SIG-M5 (cell line): ENCODE results near the gene MDC1.

Source experiments
- DNase-seq: peaks from one replicate; lab custom pipeline; 2025; lab: John Stamatoyannopoulos, UW

The MDC1 gene

GRCh38 chr6:30700340-30700739, 16.7 kb downstream of the MDC1 start:
- DNase-seq = no peak

DNA sequence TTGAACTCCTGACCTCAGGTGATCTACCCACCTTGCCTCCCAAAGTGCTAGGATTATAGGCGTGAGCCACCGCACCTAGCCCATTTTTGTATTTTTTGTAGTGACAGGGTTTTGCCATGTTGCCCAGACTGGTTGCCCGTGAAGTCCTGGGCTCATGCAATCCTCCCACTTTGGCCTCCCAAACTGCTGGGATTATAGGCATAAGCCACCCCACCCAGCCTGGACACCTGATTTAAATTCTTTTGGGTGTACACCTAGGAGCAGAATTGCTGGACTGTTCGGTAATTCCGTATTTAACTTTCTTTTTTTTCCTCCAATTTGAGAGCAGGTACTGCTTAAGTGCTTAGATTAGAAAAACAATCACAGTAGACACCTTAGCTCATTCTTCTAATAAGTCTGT, 20.6 kb downstream of the MDC1 start:
- no peak for DNase-seq

GRCh38 chr6:30691208-30691847, 25.8 kb downstream of the MDC1 start:
- DNase-seq = no peak

GRCh38 chr6:30690403-30691207, 26.5 kb downstream of the MDC1 start, which contains the start of gene NRM:
Gene NRM (minus strand): TSS chr6:30690984. CDS start chr6:30690974, 10 bp downstream.
- DNase-seq = no peak

GRCh38 chr6:30689985-30690384, 27.1 kb downstream of the MDC1 start:
- DNase-seq = no peak

DNA sequence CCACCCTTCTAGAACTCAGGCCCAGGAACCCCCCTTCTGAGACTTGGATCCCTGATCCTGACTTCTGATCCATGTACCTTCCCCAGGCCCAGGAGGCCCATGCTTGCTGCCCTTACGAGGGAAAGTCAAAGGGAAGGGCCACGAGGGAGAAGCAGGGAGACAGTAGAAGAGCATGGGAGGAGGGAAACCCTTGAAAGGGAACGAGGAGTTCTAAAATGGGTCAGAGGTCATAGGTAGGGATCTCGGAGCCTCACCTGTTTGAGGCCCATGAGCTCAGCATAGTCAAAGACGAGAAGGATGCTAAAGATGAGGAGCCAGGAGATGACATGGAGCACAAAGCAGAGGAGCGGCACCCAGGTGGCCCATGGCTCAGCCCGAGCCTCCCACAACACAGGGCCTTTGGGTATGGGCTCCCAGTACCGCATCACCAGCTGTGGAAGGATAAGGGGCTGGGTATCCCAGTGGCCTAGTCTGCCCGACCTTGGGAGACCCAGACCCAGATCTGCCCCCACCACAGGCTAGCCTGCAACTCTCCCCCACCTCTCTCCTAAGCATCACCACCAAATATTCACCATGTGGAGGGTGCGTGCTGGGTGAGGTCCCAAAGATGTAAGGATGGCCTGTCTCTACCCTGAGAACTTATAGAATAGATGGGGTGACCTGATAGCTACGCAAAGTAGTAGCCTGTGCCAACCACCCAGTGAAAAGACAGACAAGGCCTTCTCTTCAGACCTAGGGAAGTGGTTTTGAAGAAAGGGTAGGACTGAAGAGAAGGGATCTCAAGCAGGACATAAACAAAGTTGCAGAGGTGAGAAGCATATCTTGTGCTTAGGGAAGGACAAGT, 27.8 kb downstream of the MDC1 start:
- no peak for DNase-seq

DNA sequence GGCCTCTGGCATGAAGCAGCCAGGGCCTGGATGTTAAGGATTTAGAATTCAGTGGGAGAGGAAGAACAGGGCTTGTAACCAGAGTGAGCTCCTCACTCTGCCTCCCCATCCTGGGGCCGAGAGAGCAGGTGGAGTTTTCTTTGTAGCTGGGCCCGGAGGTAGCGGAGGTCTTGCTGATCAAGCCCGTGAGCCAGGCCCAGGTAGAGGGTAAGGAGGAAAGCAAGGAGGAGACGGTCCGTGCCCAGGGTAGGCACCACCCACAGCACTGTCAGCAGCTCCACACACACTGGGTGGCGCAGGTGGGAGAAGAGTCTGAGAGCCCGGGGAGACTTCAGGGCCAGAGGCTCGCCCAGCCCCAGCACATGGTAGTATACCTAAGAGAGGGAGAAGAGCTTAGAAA, 28.5 kb downstream of the MDC1 start:
- no peak for DNase-seq

DNA sequence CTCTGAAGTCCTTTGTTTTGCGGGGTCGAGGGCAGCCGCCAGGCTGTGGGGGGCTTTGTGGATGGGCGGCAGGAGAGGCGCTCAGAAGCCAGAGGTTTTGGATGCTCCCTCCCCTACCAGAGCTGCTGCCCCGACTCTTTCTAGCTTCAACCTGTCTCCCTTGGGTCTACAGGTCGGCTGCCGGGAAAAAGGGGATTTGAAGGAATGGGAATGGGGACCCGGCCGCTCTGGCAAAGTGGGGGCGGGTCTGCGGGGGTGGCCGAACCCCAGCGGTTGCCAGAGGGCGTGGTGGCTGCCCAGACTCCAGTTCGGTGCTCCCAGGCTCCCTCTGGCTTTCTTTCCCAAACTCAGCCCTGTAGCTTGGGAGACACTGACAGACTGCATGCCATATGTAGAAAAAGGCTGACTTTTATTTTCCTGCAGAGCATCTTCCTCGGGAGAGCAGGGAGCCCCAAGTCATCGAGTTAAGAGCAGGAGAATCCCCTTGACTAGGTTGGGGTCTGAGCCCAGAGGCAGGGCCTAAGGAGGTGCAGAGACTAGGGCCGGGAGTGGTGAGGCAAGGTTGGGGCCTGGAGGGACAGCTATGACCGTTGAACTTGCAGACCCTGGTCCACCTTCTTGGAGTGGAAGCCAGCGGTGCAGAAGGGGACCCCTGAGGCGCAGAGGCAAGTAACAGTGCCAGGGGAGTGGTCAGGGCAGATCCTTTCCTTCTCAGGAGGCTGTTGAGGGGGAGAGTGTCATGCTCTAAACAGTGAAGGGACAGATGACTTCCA, 29.2 kb downstream of the MDC1 start:
- no peak for DNase-seq

GRCh38 chr6:30686908-30687658, 30.0 kb downstream of the MDC1 start:
- DNase-seq = no peak

- DNase-seq = no peak
These were observed 30.8 kb downstream of the MDC1 start, which contains the start of gene PPP1R18 for GRCh38 chr6:30686009-30686907. Gene PPP1R18 (minus strand): TSS chr6:30686645. CDS start chr6:30686018, 627 bp downstream.

GRCh38 chr6:30685157-30686008, 31.7 kb downstream of the MDC1 start:
- DNase-seq = no peak

DNA sequence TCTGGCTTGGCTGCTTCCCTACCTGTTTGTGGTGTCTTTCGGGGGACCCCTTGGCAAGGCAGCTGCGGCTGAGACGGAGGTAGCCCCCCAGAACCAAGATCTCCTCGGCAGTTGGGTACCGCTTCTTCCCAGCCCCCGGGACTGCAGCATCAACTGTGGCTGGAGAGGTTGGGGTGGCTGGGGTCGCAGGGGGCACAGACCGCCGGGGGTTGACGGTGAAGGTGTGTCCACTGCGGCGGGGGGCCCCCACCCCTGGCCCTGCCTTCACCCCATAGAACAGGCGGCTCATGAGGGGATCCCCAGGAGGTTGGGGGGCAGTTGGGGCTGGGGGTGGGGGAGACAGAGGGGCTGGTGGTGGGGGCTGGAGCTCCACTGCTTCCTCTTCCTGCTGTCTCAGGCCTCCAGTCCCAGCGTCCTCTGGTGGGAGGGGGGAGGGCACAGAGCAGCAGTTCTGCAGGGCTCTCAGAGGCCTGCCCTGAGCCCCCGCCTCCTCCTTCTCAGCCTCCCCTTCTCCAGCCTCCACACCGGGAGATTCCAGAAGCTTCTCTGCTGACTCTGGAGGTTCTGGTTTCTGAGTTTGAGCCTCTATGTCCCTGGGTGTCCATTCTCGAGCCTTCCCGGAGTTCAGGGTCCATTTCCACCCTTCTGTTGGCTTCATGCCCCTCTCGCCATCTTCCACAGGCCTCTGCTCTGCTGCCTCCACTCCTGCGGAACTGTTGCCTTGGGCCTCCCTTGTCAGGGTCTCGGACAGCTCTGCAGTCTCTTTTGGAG, 32.5 kb downstream of the MDC1 start:
- no peak for DNase-seq

DNA sequence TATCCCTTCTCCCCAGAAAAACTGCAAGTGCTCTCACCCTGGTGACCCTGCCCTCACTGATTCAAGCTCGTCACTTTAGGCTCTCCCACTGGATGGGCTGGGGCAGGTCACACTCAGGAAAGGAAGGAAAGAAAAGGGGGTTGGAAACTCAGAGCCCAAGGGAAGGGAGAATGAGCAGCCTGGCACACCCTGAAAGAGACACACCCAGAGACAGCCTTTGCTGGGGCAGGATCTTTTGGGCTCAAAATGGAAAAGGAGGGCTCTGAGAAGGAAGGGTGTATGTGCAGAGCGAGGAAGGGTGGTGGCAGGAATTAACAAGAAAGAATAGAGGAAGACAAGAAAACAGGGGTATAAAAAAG, 33.1 kb downstream of the MDC1 start:
- no peak for DNase-seq

DNA sequence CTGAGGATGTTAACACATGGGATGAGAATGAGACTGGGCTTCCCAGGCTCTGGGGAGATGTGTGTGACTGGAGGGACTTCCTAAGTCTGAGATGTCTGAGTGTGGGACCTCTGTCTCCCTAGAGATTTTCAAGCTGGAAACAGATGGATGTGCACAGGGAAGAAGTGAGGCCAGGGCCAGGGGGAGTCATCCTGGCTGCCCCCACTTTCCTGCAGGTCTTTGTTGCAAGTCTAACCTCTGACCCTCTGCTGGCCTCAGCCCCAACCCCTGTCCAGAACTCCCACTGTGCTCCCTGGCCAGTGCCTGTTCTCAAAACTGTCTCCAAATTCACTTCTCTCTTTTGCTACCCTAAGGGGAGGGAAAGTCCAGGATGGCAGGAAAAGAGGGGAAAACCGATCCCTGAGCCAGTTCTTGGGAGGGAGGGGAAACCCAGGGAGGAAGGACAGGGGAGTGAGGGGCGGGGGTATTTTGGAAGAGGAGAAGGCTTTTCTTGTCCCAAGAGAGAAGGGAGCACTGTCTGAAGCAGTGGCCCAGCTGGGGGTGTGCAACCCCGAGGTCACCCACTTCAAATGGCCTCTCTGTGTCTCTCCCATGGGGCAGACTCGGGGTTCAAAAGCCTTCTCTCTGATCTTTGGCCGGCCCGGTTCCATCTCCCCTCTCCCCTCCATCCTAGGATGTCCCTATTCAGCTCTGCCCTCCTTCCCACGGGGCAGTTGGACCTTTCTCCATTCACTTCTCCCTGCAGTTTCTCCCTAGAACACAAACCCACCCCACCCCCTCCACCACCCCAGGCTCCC, 33.7 kb downstream of the MDC1 start:
- no peak for DNase-seq

- peak; percentile 70 for DNase-seq
These were observed 34.7 kb downstream of the MDC1 start for GRCh38 chr6:30682143-30683117.

- DNase-seq = no peak
These were observed 35.3 kb downstream of the MDC1 start for GRCh38 chr6:30681766-30682142.
